BLaER1 treated with 17β-estradiol and CSF1 and Interleukin-3, amounts not matched to agents 10 nM and 100 nM (cell line): ENCODE data around the gene TAF1C.

ENCODE experiments used
- H3K27ac ChIP-seq, 11 experiments: shearing (Covaris generic); formaldehyde crosslinking; 2 replicates each; pipeline ENCODE4 v1.8.1; 2022
- H3K27me3 ChIP-seq, 11 experiments: shearing (Covaris generic); formaldehyde crosslinking; 2 replicates each; pipeline ENCODE4 v1.8.1; 2022
- H3K36me3 ChIP-seq, 11 experiments: shearing (Covaris generic); formaldehyde crosslinking; 2 replicates each; pipeline ENCODE4 v1.8.1; 2022
- H3K4me1 ChIP-seq, 10 experiments: shearing (Covaris generic); formaldehyde crosslinking; 2 replicates each; pipeline ENCODE4 v1.8.1; 2022
- H3K4me2 ChIP-seq, 11 experiments: shearing (Covaris generic); formaldehyde crosslinking; 2 replicates each; pipeline ENCODE4 v1.8.1; 2022
- H3K4me3 ChIP-seq, 10 experiments: shearing (Covaris generic); formaldehyde crosslinking; 2 replicates each; pipeline ENCODE4 v1.8.1; 2022
- H3K9ac ChIP-seq, 11 experiments: shearing (Covaris generic); formaldehyde crosslinking; 2 replicates each; pipeline ENCODE4 v1.8.1; 2022
- H3K9me3 ChIP-seq, 11 experiments: shearing (Covaris generic); formaldehyde crosslinking; replicated peaks in 1 of 11; 2 replicates each; pipeline ENCODE4 v1.8.1; 2022
- H4K20me1 ChIP-seq, 11 experiments: shearing (Covaris generic); formaldehyde crosslinking; 2 replicates each; pipeline ENCODE4 v1.8.1; 2022
- Cebpa-rat ChIP-seq, 11 experiments: shearing (Covaris generic); IDR thresholded peaks; 2 replicates each; pipeline ENCODE4 v1.8.1; 2022

Gene TAF1C

DNA sequence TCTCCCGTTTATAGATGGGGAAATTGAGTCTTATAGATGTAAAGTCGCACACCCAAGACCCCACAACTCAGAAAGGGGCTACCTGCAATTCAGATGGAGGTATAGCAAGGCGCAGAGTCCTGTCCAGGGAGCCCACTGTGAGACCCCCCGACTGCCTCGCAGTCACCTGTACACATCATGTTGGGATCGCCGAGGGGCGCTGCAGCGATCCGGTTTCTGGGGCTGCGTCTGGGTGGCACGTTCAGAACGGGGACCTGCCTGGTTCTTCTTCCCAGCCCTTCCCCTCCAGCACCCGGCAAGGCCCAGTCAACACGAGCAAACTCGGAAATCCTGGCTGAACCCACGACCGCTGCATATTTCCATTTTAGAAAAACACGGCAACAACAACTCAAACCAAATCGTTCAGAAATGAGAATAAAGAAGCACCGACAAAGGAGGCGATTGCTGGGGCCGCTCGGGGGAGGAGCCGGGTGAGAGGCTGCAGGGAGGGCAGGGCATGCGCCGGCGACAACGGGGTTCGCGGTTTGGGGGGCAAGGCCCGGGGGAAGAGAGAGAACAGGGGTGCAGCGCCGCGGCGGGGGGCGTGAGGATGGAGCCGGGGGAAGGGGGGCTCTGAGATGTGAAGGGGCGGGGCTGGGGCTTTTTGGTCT is 42.5 kb downstream of the TAF1C start:
- no peak for TF ChIP-seq Cebpa-rat (IDR thresholded peaks at IDR 0.05)
- Histone ChIP-seq H3K9ac (peak overlapping the region; percentile 77 to 86 (median 84)), H3K9me3 (no peaks in the 10 kb centered on the region), H3K4me2 (peak overlapping the region; percentile 93 to 100 (median 97)), H3K27ac (peak overlapping the region; percentile 53 to 86 (median 71); a peak in 20 of 22 replicates), H3K4me3 (peak overlapping the region; percentile 70 to 92 (median 81)), H3K4me1 (peaks cover 6 to 31% (median 16%) of the 10 kb centered on the region in 10 experiments; a peak in 19 of 20 replicates), H3K27me3 (no peaks in the 10 kb centered on the region), H4K20me1 (peaks cover 6 to 38% (median 23%) of the 10 kb centered on the region in 11 experiments; a peak in 17 of 22 replicates), H3K36me3 (no peaks in the 10 kb centered on the region)

- peak overlapping the region; percentile 77 to 86 (median 84) for H3K9ac ChIP-seq
- 0 out of 22 replicates have a peak overlapping the region, but pooled peaks of 1 of the 11 experiments have one; percentile 86 for H3K27ac ChIP-seq
- H3K36me3 ChIP-seq = no peaks in the 10 kb centered on the region
These were observed 43.1 kb downstream of the TAF1C start for GRCh38 chr16:84143784-84144199.

GRCh38 chr16:84143081-84143480 is 43.8 kb downstream of the TAF1C start:
- Histone ChIP-seq H3K4me2 (peak overlapping the region in 8 of 11 experiments; percentile 93 to 99 (median 96); a peak in 13 of 22 replicates), H4K20me1 (peaks cover 8 to 51% (median 25%) of the 10 kb centered on the region in 11 experiments; a peak in 17 of 22 replicates), H3K4me3 (no peak overlapping the region), H3K36me3 (no peaks in the 10 kb centered on the region), H3K4me1 (peaks cover 15 to 43% (median 26%) of the 10 kb centered on the region in 10 experiments), H3K9ac (no peak overlapping the region), H3K27ac (no peak overlapping the region), H3K9me3 (no peaks in the 10 kb centered on the region), H3K27me3 (no peaks in the 10 kb centered on the region)
- no peak for TF ChIP-seq Cebpa-rat (IDR thresholded peaks at IDR 0.05)

More at GRCh38 chr16:84143784-84144199, 43.1 kb downstream of the TAF1C start:
- Histone ChIP-seq H4K20me1 (peaks cover 6 to 44% (median 24%) of the 10 kb centered on the region in 11 experiments; a peak in 17 of 22 replicates), H3K4me2 (peak overlapping the region; percentile 93 to 100 (median 97)), H3K27me3 (no peaks in the 10 kb centered on the region), H3K4me1 (peaks cover 11 to 36% (median 21%) of the 10 kb centered on the region in 10 experiments), H3K4me3 (peak overlapping the region; percentile 70 to 92 (median 81)), H3K9me3 (no peaks in the 10 kb centered on the region)
- TF ChIP-seq Cebpa-rat (IDR thresholded peaks at IDR 0.05) = no peak

DNA sequence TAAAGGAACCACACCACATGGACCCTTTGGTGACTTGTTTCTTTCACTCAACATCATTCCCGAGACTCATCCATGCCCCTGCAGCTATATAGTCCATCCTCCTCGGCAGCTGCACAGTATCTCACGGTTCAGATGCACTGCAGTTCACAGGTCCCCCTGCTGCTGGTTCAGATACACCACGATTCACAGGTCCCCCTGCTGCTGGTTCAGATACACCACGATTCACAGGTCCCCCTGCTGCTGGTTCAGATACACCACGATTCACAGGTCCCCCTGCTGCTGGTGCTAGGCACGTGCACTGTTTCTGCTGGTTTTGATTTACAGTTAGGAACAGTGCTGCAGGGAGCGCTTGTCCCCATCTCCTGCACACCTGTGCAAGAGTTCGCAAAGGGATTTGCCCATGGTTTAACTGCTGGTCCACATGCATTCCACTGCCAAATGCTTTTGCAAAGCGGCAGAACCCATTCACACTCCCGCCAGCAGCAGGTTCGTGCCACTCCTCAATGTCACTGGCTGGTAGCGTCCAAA is 45.6 kb downstream of the TAF1C start:
- no peak overlapping the region for H3K4me3 ChIP-seq
- H3K27me3 ChIP-seq = no peaks in the 10 kb centered on the region
- H4K20me1 ChIP-seq = peaks cover 23 to 70% (median 44%) of the 10 kb centered on the region in 11 experiments; a peak in 20 of 22 replicates
- peaks cover 15 to 61% (median 31%) of the 10 kb centered on the region in 10 experiments for H3K4me1 ChIP-seq
- no peak for TF ChIP-seq Cebpa-rat (IDR thresholded peaks at IDR 0.05)
- H3K36me3 ChIP-seq = no peaks in the 10 kb centered on the region; a peak in 1 of 22 replicates
- no peaks in the 10 kb centered on the region for H3K9me3 ChIP-seq
- no peak overlapping the region for H3K9ac ChIP-seq
- no peak overlapping the region for H3K27ac ChIP-seq
- 0 out of 22 replicates have a peak overlapping the region, but pooled peaks of 2 of the 11 experiments have one; percentile 12 to 19 for H3K4me2 ChIP-seq

DNA sequence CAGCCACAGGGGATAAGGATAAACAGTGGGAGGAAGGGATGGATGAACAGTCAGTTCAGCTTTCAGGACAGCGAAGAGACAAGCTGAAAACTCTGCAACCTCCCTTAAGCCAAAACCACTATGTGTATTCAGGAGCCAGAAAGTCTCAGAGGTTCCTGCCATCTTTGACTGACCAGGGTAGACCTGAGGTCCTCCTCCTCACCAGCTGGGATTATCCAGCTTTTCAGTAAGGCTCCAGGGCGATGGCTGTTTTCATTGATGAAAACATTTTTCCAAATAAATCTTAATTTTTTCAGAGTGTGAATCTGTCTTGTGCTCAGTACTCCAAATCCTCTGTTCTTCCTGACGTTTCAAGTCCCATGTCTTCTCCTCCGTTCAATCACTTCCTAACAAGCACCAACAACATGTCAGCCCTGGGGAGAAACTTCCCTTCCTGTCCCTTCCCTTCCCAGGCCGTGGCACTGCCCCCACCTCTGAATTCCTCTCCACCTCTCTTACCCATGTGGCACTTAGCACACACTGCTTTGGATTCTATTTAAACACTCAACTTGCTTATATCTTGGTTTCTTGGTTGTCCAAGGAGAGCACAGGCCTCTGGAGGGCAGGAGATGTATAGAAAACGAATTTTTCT is 47.1 kb downstream of the TAF1C start:
- H3K9ac ChIP-seq = peak overlapping the region in 1 of 11 experiments; percentile 20; a peak in 1 of 22 replicates
- peaks cover 26 to 83% (median 53%) of the 10 kb centered on the region in 11 experiments; a peak in 21 of 22 replicates for H4K20me1 ChIP-seq
- peaks cover 0 to 1% (median 0%) of the 10 kb centered on the region in 11 experiments; a peak in 3 of 22 replicates for H3K36me3 ChIP-seq
- peaks cover 15 to 55% (median 29%) of the 10 kb centered on the region in 10 experiments for H3K4me1 ChIP-seq
- H3K4me3 ChIP-seq = no peak overlapping the region
- no peaks in the 10 kb centered on the region for H3K9me3 ChIP-seq
- no peak overlapping the region for H3K27ac ChIP-seq
- no peak for TF ChIP-seq Cebpa-rat (IDR thresholded peaks at IDR 0.05)
- H3K27me3 ChIP-seq = no peaks in the 10 kb centered on the region
- H3K4me2 ChIP-seq = peak overlapping the region; percentile 24 to 69 (median 55); a peak in 14 of 22 replicates

DNA sequence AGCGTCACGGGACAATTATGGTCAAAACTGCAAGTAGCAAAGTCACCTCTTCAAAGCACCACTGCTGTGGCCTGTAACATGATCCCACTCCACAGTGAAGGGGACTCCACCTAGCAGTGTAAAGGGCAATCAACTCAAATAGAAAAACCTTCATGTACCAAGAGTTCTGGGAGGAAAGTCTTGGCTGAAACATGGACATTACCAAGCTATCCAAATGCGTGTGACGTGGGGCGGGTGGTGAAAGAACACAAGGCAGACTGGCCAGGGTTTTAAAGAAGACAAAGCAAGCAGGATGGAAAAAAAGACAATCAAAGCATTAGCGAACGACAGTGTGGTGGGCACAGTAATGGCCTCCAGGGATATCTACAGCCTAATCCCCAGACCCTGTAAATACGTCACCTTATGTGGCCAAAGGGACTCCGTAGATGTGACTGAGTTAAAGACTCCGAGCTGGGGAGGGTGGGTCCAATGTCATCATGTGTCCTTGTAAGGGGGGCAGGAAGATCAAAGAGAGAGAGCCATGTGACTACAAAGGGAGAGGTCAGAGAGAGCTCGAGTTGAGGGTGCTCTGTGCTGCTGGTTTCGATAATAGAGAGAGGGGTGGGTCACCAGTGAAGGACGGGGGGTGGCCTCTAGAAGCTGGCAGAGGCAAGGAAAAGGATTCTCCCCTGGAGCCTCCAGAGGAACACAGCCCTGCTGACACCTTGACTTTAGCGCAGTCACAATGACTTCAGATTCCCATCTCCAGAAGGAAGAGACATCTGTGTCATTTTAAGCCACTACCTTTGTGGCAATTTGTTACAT is 47.8 kb downstream of the TAF1C start:
- H3K36me3 ChIP-seq = peaks cover 0 to 8% (median 0%) of the 10 kb centered on the region in 11 experiments; a peak in 3 of 22 replicates
- peak overlapping the region in 3 of 11 experiments; percentile 19 to 57 (median 20); a peak in 4 of 22 replicates for H3K9ac ChIP-seq
- no peak for TF ChIP-seq Cebpa-rat (IDR thresholded peaks at IDR 0.05)
- H3K27ac ChIP-seq = no peak overlapping the region; a peak in 1 of 22 replicates
- no peaks in the 10 kb centered on the region for H3K9me3 ChIP-seq
- H3K27me3 ChIP-seq = no peaks in the 10 kb centered on the region
- peak overlapping the region; percentile 24 to 69 (median 55) for H3K4me2 ChIP-seq
- peaks cover 15 to 53% (median 28%) of the 10 kb centered on the region in 10 experiments for H3K4me1 ChIP-seq
- peaks cover 24 to 90% (median 53%) of the 10 kb centered on the region in 11 experiments; a peak in 21 of 22 replicates for H4K20me1 ChIP-seq
- H3K4me3 ChIP-seq = no peak overlapping the region

DNA sequence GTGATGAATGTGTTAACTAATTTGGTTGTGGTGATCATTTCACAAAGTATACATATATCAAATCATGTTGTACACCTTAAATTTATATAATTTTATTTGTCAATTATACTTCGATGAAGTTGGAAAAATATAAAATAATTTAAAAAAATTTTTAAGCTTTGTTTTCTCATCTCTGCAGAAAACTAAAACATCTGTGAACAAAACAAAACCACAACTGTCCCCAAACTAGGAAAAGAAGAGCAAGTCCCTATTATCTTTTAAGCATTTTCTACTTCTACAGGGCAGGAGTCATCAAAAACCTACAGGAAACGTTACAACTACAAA is 48.4 kb downstream of the TAF1C start:
- peaks cover 17 to 48% (median 24%) of the 10 kb centered on the region in 10 experiments for H3K4me1 ChIP-seq
- H3K27ac ChIP-seq = no peak overlapping the region; a peak in 1 of 22 replicates

GRCh38 chr16:84137769-84138357 is 49.0 kb downstream of the TAF1C start:
- H3K27ac ChIP-seq = no peak overlapping the region
- peaks cover 0 to 8% (median 0%) of the 10 kb centered on the region in 11 experiments; a peak in 3 of 22 replicates for H3K36me3 ChIP-seq
- TF ChIP-seq Cebpa-rat (IDR thresholded peaks at IDR 0.05) = no peak
- H4K20me1 ChIP-seq = peaks cover 24 to 91% (median 50%) of the 10 kb centered on the region in 11 experiments; a peak in 21 of 22 replicates
- no peak overlapping the region for H3K4me3 ChIP-seq
- H3K4me2 ChIP-seq = peak overlapping the region in 3 of 11 experiments; percentile 6 to 38 (median 16); a peak in 3 of 22 replicates
- H3K4me1 ChIP-seq = peaks cover 17 to 46% (median 25%) of the 10 kb centered on the region in 10 experiments
- no peaks in the 10 kb centered on the region for H3K27me3 ChIP-seq
- H3K9ac ChIP-seq = no peak overlapping the region
- no peaks in the 10 kb centered on the region for H3K9me3 ChIP-seq

More for the DNA sequence above, 48.4 kb downstream of the TAF1C start:
- Histone ChIP-seq H3K9ac (peak overlapping the region in 2 of 11 experiments; percentile 19 to 57; a peak in 2 of 22 replicates), H3K9me3 (no peaks in the 10 kb centered on the region), H4K20me1 (peaks cover 24 to 91% (median 53%) of the 10 kb centered on the region in 11 experiments; a peak in 21 of 22 replicates), H3K27me3 (no peaks in the 10 kb centered on the region), H3K4me3 (no peak overlapping the region), H3K4me2 (peak overlapping the region; percentile 24 to 69 (median 55); a peak in 21 of 22 replicates), H3K36me3 (peaks cover 0 to 8% (median 0%) of the 10 kb centered on the region in 11 experiments; a peak in 3 of 22 replicates)
- no peak for TF ChIP-seq Cebpa-rat (IDR thresholded peaks at IDR 0.05)
